Measurements from ENCODE around the gene NDUFB5.
"Not testable (repeated sequence)": the region's sequence is repeated elsewhere in the genome, so short reads cannot be mapped to it uniquely, and the experiment has no call there.

Gene NDUFB5

GRCh38 chr3:179630753-179631451 is 26.3 kb downstream of the NDUFB5 start:
- no peak for DNase-seq (ENCODE audit: low read depth in 3 of 3)

GRCh38 chr3:179640469-179640868 is 35.9 kb downstream of the NDUFB5 start:
- no peak for DNase-seq (ENCODE audit: low read depth in 3 of 3)

- no peak for DNase-seq (ENCODE audit: low read depth in 3 of 3)
Observed at GRCh38 chr3:179642871-179643270, 38.3 kb downstream of the NDUFB5 start.

DNA sequence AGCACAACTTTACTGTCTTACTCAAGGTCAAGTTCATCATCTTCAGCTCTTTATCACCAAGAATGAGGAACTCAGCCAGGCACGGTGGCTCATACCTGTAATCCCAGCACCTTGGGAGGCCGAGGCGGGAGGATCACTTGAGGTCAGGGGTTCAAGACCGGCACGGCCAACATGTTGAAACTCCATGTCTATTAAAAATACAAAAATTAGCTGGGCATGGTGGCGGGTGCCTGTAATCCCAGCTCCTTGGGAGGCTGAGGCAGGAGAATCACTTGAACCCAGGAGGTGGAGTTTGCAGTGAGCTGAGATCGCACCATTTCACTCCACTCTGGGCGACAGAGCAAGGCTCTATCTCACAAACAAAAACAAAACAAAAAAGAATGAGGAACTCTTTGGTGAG is 39.2 kb downstream of the NDUFB5 start:
- DNase-seq (ENCODE audit: low read depth in 3 of 3): not testable (repeated sequence)

- no peak for DNase-seq (ENCODE audit: low read depth in 3 of 3)
Observed at GRCh38 chr3:179646177-179646576, 41.6 kb downstream of the NDUFB5 start.

GRCh38 chr3:179651687-179652446 is 47.3 kb downstream of the NDUFB5 start:
- no peak for DNase-seq (ENCODE audit: low read depth in 3 of 3)

- DNase-seq (ENCODE audit: low read depth in 3 of 3): peak in 1 of 3 donors; percentile 47
Observed at GRCh38 chr3:179652447-179653095, 48.0 kb downstream of the NDUFB5 start, which contains the start of gene USP13. USP13 (plus strand) TSS chr3:179653040; CDS start chr3:179653226, 186 bp downstream.

GRCh38 chr3:179653096-179653797 is 48.7 kb downstream of the NDUFB5 start:
- peak; percentile 38 to 50 (median 46) for DNase-seq (ENCODE audit: low read depth in 3 of 3)

DNA sequence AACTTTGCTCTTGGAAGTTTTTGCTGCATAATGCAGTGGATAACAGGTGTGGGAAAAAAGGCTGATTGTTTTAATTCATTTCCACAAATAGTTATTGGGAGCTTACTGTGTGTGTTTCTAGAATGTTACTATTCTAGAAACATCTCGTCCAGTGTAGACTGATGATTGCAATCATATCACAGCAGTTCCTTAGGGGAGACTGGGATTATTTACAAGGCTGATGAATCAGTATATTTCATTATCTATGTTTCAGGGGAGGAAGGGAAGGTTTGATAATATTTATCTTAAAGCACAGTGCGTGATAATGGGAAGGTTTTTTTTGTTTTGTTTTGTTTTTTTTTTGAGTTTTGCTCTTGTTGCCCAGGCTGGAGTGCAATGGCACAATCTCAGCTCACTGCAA is 50.6 kb downstream of the NDUFB5 start:
- DNase-seq (ENCODE audit: low read depth in 3 of 3): no peak

- DNase-seq (ENCODE audit: low read depth in 3 of 3): no peak
Observed at GRCh38 chr3:179658606-179659005, 54.0 kb downstream of the NDUFB5 start.

- no peak for DNase-seq (ENCODE audit: low read depth in 3 of 3)
Observed at GRCh38 chr3:179660872-179661271, 56.3 kb downstream of the NDUFB5 start.

GRCh38 chr3:179661777-179662176 is 57.2 kb downstream of the NDUFB5 start:
- no peak for DNase-seq (ENCODE audit: low read depth in 3 of 3)

DNA sequence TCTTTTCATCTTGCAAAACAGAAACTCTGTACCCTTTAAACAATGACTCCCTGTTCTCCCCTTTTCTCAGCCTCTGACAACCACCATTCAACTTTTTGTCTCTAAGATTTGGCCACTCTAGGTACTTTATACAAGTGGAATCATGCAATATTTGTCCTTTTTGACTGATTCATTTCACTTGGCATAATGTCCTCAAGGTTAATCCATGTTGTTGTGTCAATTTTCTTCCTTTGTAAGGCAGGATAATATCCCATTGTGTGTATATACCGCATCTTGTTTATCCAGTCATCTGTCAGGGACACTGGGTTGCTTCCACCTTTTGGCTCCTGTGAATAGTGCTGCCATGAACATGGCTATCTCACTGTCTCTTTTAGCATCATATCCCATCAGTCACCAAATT is 58.5 kb downstream of the NDUFB5 start:
- no peak for DNase-seq (ENCODE audit: low read depth in 3 of 3)

GRCh38 chr3:179666030-179666429 is 61.4 kb downstream of the NDUFB5 start:
- no peak for DNase-seq (ENCODE audit: low read depth in 3 of 3)

GRCh38 chr3:179666436-179667035 is 61.9 kb downstream of the NDUFB5 start:
- no peak for DNase-seq (ENCODE audit: low read depth in 3 of 3)

DNA sequence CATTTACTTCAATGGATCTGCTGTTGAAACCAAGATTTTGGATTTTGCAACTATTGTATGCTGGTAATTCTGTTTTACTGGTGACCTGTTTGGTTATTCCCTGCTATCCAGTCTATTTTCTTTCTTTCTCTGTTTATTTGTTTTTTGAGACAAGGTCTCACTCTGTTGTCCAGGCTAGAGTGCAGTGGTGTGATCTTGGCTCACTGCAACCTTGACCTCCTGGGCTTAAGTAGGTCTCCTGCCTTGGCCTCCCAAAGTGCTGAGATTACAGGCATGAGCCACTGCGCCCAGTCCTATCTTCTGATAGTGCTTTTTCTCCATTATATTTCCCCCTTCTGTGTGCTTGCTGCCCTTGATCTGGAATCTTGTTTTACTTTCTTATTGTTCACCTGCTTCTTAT is 63.8 kb downstream of the NDUFB5 start:
- no peak for DNase-seq (ENCODE audit: low read depth in 3 of 3)

- no peak for DNase-seq (ENCODE audit: low read depth in 3 of 3)
Observed at GRCh38 chr3:179670311-179670710, 65.7 kb downstream of the NDUFB5 start.

- no peak for DNase-seq (ENCODE audit: low read depth in 3 of 3)
Observed at GRCh38 chr3:179671309-179671708, 66.7 kb downstream of the NDUFB5 start.

DNA sequence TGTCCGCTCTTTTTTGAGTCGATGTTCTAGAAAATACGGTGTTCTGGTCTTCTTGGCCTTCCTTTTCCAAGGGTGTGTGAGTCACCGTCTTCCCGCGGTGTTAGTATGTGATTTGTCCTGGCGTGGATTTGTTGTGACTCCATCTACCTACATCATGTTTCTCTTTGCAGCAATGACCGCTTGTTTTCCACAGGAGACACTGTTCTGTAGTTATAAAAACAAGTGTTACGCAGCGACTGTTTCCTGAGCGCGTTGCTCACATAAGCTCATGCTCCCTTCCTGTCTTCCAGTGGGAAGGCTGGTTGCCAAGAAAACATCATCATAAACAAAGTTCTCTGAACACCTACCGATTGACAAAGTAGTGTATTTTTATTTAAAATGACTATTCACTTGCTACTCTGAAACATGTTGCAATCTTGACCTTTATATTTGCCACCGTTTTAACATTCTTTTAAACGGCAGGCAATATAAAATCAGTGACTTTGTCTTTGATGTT is 67.2 kb downstream of the NDUFB5 start:
- DNase-seq (ENCODE audit: low read depth in 3 of 3): no peak

DNA sequence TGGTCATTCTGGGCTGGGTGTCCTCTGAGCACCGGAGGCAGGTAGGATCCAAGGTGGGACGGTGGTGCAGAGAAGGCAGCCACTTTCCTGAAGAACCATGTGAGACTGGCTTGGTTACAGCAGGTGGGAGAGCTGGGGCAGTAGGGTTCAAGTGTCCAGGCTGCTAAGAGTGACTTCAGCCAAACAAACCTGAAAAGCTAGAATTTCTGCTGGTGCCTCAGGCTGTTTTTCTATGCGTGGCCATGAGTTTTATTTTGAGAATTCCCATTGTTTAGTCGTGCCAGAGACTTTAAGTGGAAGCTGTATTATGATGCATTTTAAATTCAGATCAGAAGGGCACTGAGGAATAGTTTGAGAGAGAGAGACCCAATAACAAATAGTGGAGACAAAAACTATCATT is 68.3 kb downstream of the NDUFB5 start:
- DNase-seq (ENCODE audit: low read depth in 3 of 3): no peak

DNA sequence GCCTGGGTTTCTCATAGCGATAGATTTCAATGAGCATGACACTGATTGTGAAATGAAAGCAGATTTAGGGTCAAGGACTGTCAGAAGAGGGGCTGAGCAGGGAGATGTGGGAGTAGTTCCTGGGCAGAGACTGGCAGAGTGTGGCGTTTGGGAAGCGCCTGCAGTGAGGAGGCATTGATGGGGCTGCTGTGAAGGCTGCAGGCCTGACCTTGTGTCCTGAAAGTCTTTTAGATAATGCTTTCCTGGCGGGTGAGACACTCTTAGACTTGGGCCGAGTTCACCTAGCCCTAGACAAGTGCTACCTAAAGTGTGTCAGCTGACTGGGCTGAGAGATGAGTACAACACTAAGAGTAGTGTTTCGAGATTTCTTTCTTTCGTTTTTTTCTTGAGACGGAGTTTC is 68.9 kb downstream of the NDUFB5 start:
- DNase-seq (ENCODE audit: low read depth in 3 of 3): no peak

Data from stimulated activated CD4-positive, alpha-beta T cell treated with anti-CD3 and anti-CD28 coated beads, TNF-alpha, amount 100 ng/mL, for 48 hours (primary cell).